ENCODE measurements around the gene KREMEN1.

The KREMEN1 gene

GRCh38 chr22:29195118-29195963, 122.5 kb downstream of the KREMEN1 start:
- DNase-seq, result no peak

GRCh38 chr22:29195964-29196666, 123.3 kb downstream of the KREMEN1 start:
- no peak for DNase-seq

- DNase-seq, result no peak
Measured at GRCh38 chr22:29197096-29197495, 124.3 kb downstream of the KREMEN1 start.

GRCh38 chr22:29198240-29198639, 125.4 kb downstream of the KREMEN1 start:
- DNase-seq, result no peak

GRCh38 chr22:29199702-29200400, 127.0 kb downstream of the KREMEN1 start:
- DNase-seq, result no peak

GRCh38 chr22:29200901-29201300, 128.1 kb downstream of the KREMEN1 start:
- no peak for DNase-seq

GRCh38 chr22:29201782-29202181, 128.9 kb downstream of the KREMEN1 start:
- DNase-seq, result no peak

- no peak for DNase-seq
Measured at GRCh38 chr22:29202212-29203192, 129.7 kb downstream of the KREMEN1 start.

- DNase-seq, result no peak
Measured at GRCh38 chr22:29203488-29204454, 130.9 kb downstream of the KREMEN1 start.

- no peak for DNase-seq
Measured at GRCh38 chr22:29204455-29205183, 131.8 kb downstream of the KREMEN1 start.

GRCh38 chr22:29205252-29205593, 132.4 kb downstream of the KREMEN1 start:
- DNase-seq, result no peak

GRCh38 chr22:29205594-29206371, 132.9 kb downstream of the KREMEN1 start, which contains the start of gene EMID1:
Gene EMID1 (plus strand): TSS chr22:29205896. CDS start chr22:29206039, 143 bp downstream.
- no peak for DNase-seq

- no peak for DNase-seq
Measured at GRCh38 chr22:29206372-29207242, 133.8 kb downstream of the KREMEN1 start.

GRCh38 chr22:29207243-29207550, 134.4 kb downstream of the KREMEN1 start:
- DNase-seq, result no peak

- no peak for DNase-seq
Measured at GRCh38 chr22:29207562-29208501, 135.0 kb downstream of the KREMEN1 start.

- no peak for DNase-seq
Measured at GRCh38 chr22:29208502-29208862, 135.6 kb downstream of the KREMEN1 start.

GRCh38 chr22:29208879-29209623, 136.2 kb downstream of the KREMEN1 start:
- DNase-seq, result no peak

All from NCI-H1694 treated with DMSO at 0.1 percent for 48 hours (cell line).